GM19238 (cell line): ENCODE results near the gene PLPP7.
"Not testable (repeated sequence)": the region's sequence is repeated elsewhere in the genome, so short reads cannot be mapped to it uniquely, and the experiment has no call there.

ENCODE experiments used
- DNase-seq: peaks from one replicate; pipeline ENCODE4 v3.0.0; 2011; ENCODE audit warnings: low spot score; ENCODE audit not compliant: insufficient read length

Gene PLPP7

DNA sequence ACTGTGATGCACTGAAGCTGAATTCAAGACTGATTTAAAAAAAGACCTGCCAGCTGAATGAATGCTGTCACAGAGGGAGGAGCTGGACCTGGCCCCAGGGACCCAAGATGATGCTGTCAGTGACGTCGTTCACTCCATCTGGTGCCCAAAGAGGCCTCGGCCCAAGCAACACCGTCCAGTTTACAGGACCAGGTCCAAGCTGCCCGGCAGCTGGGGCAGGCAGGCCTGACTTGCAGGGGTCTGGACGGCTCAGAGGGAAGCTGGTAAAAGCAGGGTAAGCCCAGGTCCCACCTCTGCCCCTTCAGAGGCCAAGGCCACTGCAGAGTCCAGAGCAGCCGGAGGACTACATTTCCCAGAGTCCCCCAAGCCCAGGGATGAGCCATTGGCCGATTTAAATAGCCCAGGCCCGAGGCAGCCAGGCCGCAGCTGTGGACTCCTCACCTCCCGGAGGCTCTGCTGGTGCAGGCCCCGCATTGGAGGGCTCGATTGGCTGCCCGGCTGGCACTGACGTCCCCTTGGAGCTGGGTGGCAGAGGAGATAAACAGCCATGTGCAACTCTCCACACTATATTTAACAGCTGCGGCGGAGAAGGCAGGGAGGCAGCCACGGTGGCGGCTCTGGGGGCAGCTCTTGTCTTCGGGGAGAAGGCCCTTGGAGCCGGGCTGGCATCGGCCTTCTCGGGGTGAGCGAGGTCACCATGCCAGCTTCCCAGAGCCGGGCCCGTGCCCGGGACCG, at the start of gene PLPP7:
Gene PLPP7 (plus strand): TSS at position 423 of the 735 bp plus-strand sequence. CDS start 275 bp downstream, at position 698.
- no peak for DNase-seq

DNA sequence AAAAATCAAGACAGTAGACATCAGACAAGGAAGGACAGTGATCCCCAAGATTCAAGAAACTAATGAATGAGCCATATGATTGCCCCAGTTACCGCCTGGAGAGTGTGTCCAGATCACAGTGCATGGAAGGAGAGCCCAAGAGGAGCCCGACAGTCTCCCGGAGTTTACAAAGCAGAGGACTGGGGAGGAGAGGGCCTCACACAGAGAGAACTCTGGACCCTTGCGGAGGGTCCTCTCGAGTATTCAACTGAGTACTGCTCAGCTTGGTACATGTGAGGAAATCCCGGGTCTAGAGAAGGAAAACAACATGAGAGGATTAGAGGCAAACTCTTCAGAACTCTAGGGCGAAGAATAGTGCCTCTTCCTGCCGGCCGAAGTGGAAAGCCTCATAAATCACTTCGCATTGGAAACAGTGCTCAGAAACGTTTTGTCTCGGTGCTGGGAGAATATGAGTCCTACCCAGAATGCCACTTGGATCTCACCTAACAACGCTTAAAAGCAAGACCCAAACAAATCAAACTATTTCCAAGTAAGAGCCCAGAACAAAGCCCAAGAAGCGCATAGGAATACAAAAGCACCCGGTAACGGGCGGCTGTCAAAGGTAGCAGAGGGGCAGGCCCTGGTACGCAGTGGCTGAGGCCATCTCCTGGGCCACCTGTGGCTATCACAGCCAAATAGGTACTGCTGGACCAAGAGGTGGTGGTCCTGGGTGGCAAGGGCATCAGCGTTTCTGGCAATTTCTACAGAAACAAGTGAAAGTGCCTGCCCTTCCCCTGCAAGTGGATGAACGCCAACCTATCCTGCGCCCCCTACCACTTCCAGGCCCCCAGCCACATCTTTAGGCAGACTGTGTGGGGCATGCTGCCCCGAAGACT, 49.2 kb upstream of the PLPP7 start:
- DNase-seq = no peak

DNA sequence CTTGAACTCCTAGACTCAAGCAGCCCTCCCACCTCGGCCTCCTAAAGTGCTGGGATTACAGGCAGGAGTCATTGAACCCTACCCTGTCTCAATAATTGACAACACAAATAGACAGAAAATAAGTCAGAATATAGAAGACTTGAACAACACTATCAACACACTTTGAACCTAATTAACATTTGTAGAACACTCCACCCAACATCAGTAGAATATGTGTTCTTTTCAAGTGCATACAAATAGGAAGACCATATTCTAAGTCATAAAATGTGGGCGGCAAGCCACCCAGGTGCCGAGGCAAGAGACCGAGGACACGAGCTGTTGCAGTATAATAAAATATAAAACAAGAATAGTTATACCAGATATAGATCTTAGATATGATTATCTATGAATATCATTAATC, 45.2 kb upstream of the PLPP7 start:
- not testable (repeated sequence) for DNase-seq

DNA sequence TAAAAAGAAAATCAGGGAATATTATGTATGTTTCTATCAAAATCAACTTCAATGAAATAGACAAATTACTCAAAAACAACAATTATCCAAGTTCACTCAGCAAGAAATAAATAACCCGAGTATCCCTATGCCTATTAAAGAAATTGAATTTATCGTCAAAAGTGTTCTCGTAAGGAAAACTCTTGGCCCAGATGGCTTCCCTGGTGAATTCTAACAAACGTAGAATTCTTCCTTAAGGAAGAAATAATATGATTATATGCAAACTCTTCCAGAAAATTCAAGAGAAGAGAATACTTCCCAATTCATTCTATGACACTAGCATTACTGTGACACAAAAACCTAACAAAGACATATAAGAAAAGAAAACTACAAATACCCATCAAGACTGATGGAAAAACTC, 42.9 kb upstream of the PLPP7 start:
- no peak for DNase-seq

DNA sequence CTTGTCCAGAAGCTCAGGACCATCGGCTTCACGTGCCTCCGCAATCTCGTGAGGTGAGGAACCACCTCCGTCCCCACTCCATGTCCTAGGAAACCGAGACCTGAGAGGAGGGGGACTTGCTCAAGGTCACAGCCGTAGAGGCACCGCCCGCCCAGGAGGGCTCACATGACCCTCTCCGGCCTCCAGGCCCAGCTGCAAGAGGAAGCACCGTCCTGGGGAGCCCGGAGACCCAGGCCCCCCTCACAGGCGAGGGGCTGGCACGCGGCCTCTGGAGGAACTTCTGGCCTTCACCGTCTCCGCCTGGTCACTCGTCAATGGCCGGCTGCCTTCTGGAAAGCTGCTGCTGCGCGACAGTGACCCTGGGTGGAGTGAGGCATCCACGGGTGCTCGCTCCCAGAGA, 37.4 kb upstream of the PLPP7 start:
- no peak for DNase-seq

DNA sequence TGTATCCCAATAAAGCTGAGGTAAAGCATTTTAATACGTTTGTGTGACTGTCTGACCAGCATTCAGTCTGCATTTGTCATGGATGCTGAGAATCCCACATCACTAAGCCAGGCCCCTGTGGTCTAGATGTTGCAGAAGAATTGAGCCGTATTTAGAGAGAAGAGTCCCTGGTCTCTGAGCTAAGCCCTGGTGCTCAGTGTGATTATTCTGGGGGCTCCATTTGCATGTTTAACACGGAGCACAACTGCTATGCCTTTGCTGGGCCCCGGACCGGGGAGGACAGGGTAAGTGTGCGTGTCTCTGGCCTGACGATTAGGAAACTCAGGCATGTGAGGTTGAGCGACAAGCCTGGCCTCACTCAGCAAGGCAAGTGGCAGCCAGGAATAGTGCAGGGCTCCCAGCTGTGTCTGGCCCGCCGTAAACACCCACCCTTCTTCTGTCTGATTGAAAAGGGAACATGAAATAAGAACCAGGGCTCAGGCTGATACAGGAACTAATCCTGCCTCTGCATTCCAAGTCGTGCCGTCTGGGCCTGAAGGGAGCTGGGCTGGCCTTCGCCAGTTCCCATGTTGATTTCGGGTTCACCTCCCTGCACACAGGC, 35.5 kb upstream of the PLPP7 start:
- DNase-seq = peak; percentile 26

DNA sequence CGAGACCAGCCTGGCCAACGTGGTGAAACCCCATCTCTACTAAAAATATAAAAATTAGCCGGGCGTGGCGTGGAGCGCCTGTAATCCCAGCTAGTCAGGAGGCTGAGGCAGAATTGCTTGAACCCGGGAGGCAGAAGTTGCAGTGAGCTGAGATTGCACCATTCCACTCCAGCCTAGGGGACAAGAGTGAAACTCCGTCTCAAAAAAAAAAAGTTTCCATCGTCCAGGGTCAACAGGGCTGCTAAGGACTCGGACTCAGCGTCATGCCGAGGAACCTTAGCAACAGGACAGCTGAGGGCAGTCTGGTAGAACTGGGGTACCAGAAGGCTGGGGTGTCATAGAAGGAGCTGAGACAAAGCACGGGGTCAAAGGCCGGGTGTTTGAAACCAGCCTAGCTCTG, 34.9 kb upstream of the PLPP7 start:
- DNase-seq = no peak

DNA sequence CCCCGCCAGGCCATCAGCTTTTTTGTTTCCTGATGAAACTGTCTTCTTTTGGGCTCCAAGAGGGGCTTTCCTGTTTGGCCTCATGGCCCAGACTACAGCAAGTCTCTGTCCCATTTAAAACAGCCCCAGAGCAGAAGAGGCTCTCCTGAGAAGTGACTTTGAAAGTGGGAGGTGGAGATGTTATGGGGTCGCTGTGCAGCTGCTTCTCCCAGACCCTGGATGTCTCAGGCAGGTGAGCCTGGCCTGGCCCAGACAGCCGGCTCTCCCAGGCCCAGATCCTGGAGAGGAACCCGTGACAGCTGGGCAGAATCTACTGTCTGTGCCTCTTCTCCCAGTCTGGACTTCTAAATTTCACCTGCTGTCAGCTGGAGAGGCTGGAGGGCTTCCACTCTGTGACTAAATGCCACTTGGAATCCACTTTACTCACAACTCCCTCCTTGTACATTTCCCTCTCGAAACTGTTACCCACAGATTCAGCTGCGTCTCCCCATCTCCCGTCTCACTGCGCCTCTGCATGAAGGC, 33.8 kb upstream of the PLPP7 start:
- DNase-seq = no peak

DNA sequence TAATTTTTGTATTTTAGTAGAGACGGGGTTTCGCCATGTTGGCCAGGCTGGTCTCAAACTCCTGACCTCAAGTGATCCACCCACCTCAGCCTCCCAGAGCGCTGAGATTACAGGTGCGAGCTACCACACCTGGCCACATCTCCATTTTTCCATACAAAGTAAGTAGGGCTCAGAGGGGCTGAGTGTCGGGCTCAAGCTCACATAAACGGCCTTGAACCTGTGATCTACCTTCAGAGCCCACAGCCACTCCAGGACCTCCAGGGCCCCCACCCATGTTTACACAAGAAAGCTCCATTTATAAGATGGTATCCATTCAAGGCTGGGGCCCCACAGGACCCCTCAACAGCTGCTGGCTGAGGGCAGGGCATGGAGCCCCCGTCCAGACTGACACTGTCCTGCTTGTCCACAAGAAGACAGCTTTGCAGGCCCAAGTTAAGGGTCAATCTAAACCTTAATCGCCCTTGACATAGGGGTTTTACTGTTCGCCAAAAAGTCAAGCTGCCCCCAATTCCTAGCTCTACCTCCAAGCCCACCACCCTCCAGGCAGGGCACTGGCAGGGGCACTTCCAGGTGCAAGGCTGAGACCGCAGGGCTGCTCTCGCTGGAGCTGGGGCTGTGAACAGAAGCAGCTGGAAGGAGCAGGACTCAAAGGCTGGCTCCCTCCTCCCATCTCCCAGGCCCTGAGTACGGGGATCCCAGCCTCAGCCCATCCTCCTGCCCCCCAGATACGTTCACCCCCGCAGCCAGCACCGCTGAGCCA, 32.1 kb upstream of the PLPP7 start:
- DNase-seq = no peak

DNA sequence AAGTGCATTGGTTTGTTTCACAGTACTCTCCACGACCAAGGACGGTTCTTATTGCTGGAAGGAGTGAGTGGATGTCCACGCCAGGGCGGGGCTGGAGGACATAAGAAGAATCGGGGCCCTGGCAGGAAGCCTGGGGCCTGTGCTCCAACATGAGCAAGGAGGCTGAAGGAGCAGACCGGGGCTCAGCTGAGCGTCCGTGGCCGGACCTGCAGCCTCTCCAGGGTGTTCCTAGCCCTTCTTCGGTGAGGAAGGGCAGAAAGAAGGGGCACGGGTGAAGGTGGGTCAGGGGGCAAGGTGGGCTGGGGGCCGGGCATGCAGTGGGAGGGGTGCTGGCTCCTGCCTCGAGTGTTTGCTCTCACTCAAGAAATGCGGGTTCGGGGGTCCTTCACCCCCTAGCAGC, 31.3 kb upstream of the PLPP7 start:
- DNase-seq = no peak

DNA sequence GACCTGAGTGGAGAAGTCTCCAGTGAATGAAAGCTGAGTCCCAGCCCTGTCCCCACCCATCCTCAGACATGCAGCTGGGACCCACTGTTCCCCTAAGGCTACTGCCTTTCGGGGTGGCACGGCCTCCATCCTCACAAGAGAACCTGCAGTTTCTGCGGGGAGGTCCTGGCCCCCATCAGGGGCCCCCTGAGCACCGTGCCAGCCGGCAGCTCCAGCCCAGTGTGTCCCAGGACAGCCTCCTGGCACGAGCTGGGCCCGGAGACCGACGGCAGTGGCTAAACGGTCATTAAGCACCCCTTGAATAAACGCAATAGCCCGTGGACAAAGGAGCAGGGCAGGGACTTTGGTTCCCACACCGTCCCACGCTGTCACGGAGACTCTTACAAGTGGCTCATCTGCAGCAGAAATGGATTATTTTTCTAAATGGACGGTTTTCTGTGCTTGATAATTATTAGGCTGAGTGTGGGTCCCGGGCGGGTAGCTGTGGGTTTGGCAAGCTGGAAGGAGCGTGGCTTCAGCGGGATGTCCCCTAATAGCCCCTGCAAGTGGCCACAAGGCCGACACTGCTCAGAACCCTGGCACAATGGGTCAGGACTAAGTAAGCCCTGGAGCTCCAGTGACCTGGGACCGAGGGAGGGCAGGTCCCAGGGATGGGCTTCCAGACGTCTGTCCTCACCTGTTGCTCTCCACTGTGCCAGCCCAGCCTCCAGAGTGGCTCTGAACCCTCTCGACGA, 30.7 kb upstream of the PLPP7 start:
- no peak for DNase-seq

DNA sequence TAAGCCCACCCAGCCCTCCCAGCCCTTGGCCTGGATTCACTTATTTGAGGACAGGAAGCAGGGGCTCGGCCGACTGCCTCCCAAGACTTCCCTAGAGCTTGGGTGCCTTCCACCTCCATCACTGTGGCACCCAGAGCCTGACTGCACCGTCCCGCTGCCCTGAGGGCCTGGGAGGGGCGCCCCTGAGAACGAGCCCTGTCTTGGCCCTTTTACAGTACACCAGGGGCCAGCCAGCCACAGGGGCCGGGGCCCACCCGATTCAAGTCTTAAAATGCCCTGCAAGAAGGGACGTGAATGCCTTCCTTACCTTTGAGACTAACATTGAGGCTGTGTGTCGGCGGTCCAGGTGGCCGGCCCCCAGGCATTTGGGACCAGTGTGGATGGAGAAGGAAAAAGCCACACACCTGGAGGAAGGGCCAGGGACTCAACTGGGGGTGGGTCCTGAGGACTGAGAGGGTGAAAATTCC, 30.1 kb upstream of the PLPP7 start:
- DNase-seq = no peak

DNA sequence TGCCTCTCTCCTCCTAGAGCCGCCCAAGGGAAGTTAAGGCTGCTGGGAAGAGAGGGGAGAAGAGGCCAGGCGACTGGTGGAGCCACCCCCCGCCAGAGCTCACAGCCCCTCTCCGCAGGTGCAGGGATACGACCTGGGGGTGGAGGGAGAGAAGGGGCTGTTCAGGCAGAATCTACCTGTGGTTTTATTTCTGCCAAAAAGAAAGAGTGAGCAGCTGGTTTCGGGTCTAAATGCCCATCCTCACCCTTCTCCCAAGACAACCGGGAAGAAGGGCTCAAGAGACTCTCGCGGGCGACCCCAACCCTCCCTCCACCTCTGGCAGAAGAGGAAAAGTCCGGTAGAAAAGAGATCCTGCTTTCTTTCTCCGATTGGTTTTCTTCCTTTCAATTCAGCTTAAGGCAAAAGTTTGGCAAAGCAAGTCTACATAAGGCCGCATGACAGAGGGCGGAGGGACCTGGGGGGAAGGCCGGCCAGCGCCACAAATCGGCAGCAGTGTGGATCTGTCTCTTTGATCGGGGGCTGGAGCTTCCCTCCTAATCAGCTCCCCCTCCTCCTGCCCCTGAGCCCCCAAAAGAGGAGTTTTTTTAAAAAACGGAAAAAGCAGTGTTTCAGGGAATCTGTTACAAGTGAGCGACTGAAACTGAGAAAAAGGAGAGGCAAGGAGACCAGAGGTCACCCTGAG, 29.5 kb upstream of the PLPP7 start:
- no peak for DNase-seq

DNA sequence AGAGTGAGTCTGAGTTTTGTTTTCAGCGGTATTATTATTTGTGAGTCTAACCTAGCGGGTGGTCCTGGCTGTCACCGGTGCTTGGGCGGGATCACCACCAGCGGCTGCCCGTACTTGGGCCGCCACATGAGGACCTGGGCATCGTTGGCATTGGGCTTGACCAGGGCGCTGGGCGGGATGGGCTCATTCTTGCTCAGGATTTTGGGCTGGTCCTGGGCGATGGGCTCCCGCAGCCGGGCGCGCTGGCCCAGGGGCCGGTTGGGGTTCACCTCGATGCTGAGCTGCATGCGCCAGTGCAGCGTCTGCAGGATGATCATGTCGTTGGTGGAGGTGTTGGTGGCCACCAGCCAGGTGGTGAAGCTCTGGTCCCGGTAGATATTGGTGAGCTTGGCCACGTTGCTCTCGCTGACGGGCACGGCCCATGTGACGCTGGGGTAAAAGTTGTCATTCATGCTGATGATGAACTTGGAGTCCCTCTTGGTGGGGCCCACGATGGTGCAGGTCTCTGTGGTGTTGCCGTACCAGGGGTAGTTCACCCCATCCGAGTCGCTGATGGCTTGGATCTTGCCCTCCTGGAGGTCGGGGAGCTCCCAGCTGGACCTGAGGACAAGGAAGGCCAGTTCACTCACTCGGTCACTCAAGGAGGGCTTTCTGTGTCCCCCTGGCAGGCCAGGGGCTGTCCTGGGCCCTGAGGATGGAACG, 28.6 kb upstream of the PLPP7 start:
- no peak for DNase-seq

DNA sequence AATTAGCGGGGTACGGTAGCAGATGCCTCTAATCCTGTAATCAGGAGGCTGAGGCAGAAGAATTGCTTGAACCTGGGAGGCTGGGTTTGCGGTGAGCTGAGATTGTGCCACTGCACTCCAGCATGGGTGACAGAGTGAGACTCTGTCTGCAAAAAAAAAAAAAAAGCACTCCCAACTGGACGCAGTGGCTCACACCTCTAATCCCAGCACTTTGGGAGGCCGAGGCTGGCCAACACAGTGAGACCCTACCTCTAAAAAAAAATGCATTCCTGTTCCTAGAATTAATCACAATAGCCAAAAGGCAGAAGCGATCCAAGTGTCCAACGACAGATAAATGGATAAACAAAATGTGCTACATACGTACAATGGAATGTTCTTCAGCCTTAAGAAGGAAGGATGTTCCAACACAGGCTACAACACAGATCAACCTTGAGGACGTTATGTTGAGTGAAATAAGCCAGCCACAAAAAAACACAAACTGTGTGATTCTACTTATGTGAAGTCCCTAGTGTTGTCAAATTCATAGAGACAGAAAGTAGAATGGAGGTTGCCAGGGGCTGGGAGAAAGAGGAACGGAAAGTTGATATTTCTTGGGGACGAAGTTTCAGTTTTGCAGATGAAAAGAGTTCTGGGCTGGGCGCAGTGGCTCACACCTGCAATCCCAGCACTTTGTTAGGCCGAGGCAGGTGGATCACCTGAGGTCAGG, 27.0 kb upstream of the PLPP7 start:
- DNase-seq = no peak

DNA sequence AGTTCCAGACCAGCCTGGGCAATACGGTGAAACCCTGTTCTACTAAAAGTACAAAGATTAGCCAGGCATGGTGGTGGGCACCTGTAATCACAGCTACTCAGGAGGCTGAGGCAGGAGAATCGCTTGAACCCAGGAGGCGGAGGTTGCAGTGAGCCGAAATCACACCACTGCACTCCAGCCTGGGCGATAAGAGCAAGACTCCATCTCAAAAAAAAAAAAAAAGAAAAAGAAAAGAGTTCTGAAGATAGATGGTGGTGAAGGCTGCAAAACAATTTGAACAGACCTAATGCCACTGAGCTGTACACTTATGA, 26.5 kb upstream of the PLPP7 start:
- not testable (repeated sequence) for DNase-seq

DNA sequence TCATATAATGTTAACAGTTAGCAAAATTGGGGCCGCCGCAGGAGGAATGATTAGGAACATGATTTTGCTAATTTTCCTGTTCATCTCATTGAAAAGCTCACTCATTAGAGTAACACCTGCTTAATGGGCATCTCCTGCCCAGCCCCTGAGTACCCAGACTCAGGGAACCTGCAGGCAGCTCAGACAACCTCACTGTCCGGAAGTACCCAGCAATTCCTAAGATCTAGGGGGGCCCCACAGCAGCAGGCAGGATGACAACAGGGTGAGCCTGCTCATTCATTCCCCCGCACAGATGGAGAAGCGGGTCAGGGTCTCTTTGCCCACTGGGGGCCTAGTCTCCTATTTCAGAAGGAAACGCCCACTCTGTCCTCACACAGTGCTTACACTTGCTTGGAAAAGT, 25.8 kb upstream of the PLPP7 start:
- DNase-seq = peak; percentile 1

DNA sequence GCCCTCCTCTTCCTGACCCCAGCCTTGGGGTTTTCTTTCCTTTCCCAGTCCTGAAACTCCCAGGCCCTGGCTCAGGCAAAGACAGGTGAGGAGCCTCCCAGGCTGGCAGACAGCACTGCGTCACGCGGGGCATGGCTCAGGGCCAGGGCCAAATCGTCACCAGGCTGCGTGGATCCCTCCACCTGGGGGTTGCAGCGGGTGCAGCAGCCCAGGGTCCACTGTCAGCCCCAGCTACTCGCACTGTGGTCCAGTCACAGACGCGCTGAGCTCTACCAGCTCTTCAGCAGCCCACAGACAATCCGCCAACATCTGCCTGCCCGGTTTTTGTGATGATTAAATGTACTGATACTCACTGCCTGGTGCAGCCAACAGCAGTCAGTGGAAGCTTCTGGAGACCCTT, 25.3 kb upstream of the PLPP7 start:
- DNase-seq = peak; percentile 0
